ENCODE results near the gene LLPH. TPM values are rescaled to one million over a fixed set of nuclear protein-coding genes. Genes with fewer than 3 reads are reported as not detected.

The LLPH gene
- polyA plus RNA-seq, 3 donors: 3.1 to 44.0 (median 33.4) TPM

DNA sequence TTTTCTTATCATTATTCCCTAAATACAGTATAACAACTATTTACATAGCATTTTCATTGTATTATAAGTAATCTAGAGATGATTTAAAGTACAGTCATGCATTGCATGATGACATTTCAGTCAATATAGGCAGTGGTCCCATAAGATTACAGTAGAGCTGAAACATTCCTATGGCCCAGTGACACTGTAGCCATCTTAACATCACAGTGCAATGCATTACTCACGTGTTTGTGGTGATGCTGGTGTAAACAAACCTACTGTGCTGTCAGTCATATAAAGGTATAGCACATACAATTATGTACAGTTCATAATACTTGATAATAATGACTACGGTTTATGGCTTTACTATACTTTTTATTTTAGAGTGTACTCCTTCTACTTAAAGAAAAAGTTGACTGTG lies 13.3 kb downstream of the LLPH start:
- H3K4me3 ChIP-seq (replicated peaks in 1 of 3; ENCODE audit: low read depth in 2 of 3, low read length in 3 of 3): no peak overlapping the region
- intact Hi-C loops (cut with micrococcal nuclease): no loop called here
- H2AFZ ChIP-seq (ENCODE audit: insufficient read depth, low read depth, low read length, poor library complexity, severe bottlenecking): no peak overlapping the region
- H3K4me2 ChIP-seq (replicated peaks; ENCODE audit: extremely low read depth, low read length, poor library complexity, severe bottlenecking): no peak overlapping the region
- Mint-ChIP-seq H3K27me3 (ENCODE audit: low read depth in 3 of 3) (peaks cover 0 to 2% (median 0%) of the 10 kb centered on the region in 3 donors), H3K4me3 (no peak overlapping the region), H3K4me1 (peaks cover 11% of the 10 kb centered on the region), H3K36me3 (peaks cover 16 to 28% of the 10 kb centered on the region in 2 donors), H3K9me3 (peaks cover 0 to 2% (median 0%) of the 10 kb centered on the region in 7 donors), H3K27ac (no peak overlapping the region)
- H3K4me1 ChIP-seq (ENCODE audit: control insufficient read depth in 1 of 2, insufficient read depth in 2 of 2, low read length in 2 of 2): peaks cover 8 to 15% of the 10 kb centered on the region in 2 donors
- no peak for DNase-seq
- no peaks in the 10 kb centered on the region for H3K27me3 ChIP-seq (ENCODE audit: control insufficient read depth in 2 of 2, insufficient read depth in 2 of 2, low read length in 2 of 2)
- no peaks in the 10 kb centered on the region for H4K20me1 ChIP-seq (ENCODE audit: insufficient read depth, low read length)
- no CpG with 5 or more reads among the region's 2 CpGs for WGBS (ENCODE audit: insufficient coverage)
- no peak overlapping the region for H3K27ac ChIP-seq (ENCODE audit: low read depth in 1 of 2, low read length in 2 of 2)
- H3K9ac ChIP-seq (ENCODE audit: insufficient read depth, low read length, poor library complexity, severe bottlenecking): no peak overlapping the region
- H3K79me2 ChIP-seq (ENCODE audit: insufficient read depth, low read length): no peaks in the 10 kb centered on the region
- TF ChIP-seq, protein P1, sequence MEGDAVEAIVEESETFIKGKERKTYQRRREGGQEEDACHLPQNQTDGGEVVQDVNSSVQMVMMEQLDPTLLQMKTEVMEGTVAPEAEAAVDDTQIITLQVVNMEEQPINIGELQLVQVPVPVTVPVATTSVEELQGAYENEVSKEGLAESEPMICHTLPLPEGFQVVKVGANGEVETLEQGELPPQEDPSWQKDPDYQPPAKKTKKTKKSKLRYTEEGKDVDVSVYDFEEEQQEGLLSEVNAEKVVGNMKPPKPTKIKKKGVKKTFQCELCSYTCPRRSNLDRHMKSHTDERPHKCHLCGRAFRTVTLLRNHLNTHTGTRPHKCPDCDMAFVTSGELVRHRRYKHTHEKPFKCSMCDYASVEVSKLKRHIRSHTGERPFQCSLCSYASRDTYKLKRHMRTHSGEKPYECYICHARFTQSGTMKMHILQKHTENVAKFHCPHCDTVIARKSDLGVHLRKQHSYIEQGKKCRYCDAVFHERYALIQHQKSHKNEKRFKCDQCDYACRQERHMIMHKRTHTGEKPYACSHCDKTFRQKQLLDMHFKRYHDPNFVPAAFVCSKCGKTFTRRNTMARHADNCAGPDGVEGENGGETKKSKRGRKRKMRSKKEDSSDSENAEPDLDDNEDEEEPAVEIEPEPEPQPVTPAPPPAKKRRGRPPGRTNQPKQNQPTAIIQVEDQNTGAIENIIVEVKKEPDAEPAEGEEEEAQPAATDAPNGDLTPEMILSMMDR (IDR thresholded peaks at IDR 0.05): no peak
- H3K36me3 ChIP-seq (replicated peaks in 1 of 2; ENCODE audit: control insufficient read depth in 1 of 2, insufficient read depth in 2 of 2, low read length in 2 of 2): peaks cover 14 to 39% of the 10 kb centered on the region in 2 donors
- no peaks in the 10 kb centered on the region for H3K9me3 ChIP-seq (replicated peaks in 1 of 2; ENCODE audit: control insufficient read depth in 1 of 2, insufficient read depth in 1 of 2, low read length in 2 of 2)

DNA sequence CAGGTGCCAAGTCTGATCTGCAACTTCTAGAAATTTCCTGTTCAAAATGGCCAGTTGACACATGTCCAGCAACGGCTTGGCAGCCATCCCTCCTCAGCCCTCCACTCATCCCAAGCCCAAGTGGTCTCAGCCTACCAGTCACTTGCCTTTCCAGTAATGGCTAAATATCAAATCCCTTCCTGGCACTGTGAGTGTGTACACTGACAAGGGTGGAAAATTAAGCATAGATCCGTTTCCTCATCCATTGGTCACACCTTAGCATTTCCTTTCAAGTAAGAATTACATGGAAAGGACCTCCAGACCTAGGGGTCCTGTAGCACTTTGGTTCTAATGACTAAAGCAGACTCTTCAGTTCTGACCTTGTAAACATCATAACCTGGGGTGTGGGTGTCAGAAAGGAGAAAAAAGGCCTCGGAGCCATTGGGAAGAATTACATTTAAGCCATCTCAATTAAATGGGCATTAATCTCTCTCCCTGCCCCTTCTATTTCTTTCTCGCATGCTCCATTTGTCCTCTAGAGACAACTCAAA lies 15.4 kb downstream of the LLPH start:
- Histone ChIP-seq H3K4me3 (replicated peaks in 1 of 3; ENCODE audit: low read depth in 2 of 3, low read length in 3 of 3) (no peak overlapping the region), H3K27me3 (ENCODE audit: control insufficient read depth in 2 of 2, insufficient read depth in 2 of 2, low read length in 2 of 2) (no peaks in the 10 kb centered on the region), H2AFZ (ENCODE audit: insufficient read depth, low read depth, low read length, poor library complexity, severe bottlenecking) (no peak overlapping the region), H3K36me3 (replicated peaks in 1 of 2; ENCODE audit: control insufficient read depth in 1 of 2, insufficient read depth in 2 of 2, low read length in 2 of 2) (peaks cover 5 to 18% of the 10 kb centered on the region in 2 donors), H3K79me2 (ENCODE audit: insufficient read depth, low read length) (no peaks in the 10 kb centered on the region), H4K20me1 (ENCODE audit: insufficient read depth, low read length) (no peaks in the 10 kb centered on the region), H3K4me1 (ENCODE audit: control insufficient read depth in 1 of 2, insufficient read depth in 2 of 2, low read length in 2 of 2) (peaks cover 8 to 16% of the 10 kb centered on the region in 2 donors), H3K9me3 (replicated peaks in 1 of 2; ENCODE audit: control insufficient read depth in 1 of 2, insufficient read depth in 1 of 2, low read length in 2 of 2) (no peaks in the 10 kb centered on the region), H3K9ac (ENCODE audit: insufficient read depth, low read length, poor library complexity, severe bottlenecking) (no peak overlapping the region), H3K4me2 (replicated peaks; ENCODE audit: extremely low read depth, low read length, poor library complexity, severe bottlenecking) (no peak overlapping the region), H3K27ac (ENCODE audit: low read depth in 1 of 2, low read length in 2 of 2) (no peak overlapping the region)
- H3K27ac Mint-ChIP-seq: no peak overlapping the region
- H3K36me3 Mint-ChIP-seq: peaks cover 9 to 12% of the 10 kb centered on the region in 2 donors
- TF ChIP-seq, protein P1 (IDR thresholded peaks at IDR 0.05): no peak
- peaks cover 13% of the 10 kb centered on the region for H3K4me1 Mint-ChIP-seq
- no peak for DNase-seq
- WGBS (ENCODE audit: insufficient coverage): no CpG with 5 or more reads among the region's 4 CpGs
- peaks cover 0 to 2% (median 0%) of the 10 kb centered on the region in 3 donors for H3K27me3 Mint-ChIP-seq (ENCODE audit: low read depth in 3 of 3)
- no peak overlapping the region for H3K4me3 Mint-ChIP-seq
- intact Hi-C loops (cut with micrococcal nuclease): no loop called here
- H3K9me3 Mint-ChIP-seq: peaks cover 0 to 2% (median 0%) of the 10 kb centered on the region in 7 donors

Data from CD14-positive monocyte (primary cell).